VCaP (cell line): Measurements from ENCODE around the gene ANKRD17.
"Not testable (repeated sequence)": the region's sequence is repeated elsewhere in the genome, so short reads cannot be mapped to it uniquely, and the experiment has no call there.

Experiments
- H3K27ac ChIP-seq: fragments of 450-650 bp; 2 replicates; pipeline ENCODE4 v1.5.1; 2017
- CTCF ChIP-seq: fragments of 450-650 bp; conservative IDR thresholded peaks from 2 replicates; pipeline ENCODE4 v1.5.1; 2017; ENCODE audit warnings: mild to moderate bottlenecking, moderate library complexity

The ANKRD17 gene

DNA sequence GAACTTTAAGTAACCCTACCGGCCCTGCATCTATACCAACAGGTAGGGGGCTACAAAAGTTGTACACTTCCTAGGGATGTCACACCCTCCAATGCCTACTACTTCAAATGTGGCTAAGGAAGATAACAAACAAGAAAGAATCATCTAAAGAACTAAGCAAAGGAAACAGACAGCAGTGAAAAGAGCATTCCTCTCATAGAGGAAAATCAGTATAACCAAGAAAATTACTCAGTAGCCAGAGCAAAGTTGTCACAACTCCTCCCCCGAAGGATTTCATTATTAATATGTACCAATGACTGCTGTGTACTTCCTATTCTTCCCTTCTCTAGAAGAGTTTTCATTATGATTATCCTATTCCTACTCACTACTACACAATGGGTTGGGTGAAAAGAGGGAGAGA lies 12.6 kb downstream of the ANKRD17 start:
- TF ChIP-seq CTCF: no peak
- no peak overlapping the region for H3K27ac ChIP-seq

- TF ChIP-seq CTCF: no peak
- no peak overlapping the region for H3K27ac ChIP-seq
These were observed 13.5 kb downstream of the ANKRD17 start for GRCh38 chr4:73244945-73245601.

- H3K27ac ChIP-seq: no peak overlapping the region
- TF ChIP-seq CTCF: no peak
These were observed 21.6 kb downstream of the ANKRD17 start for GRCh38 chr4:73237044-73237443.

GRCh38 chr4:73236151-73236550 lies 22.4 kb downstream of the ANKRD17 start:
- H3K27ac ChIP-seq: no peak overlapping the region
- TF ChIP-seq CTCF: no peak

- no peak overlapping the region for H3K27ac ChIP-seq
- no peak for TF ChIP-seq CTCF
These were observed 23.9 kb downstream of the ANKRD17 start for GRCh38 chr4:73234712-73235111.

- H3K27ac ChIP-seq: no peak overlapping the region
- no peak for TF ChIP-seq CTCF
These were observed 26.8 kb downstream of the ANKRD17 start for GRCh38 chr4:73231518-73232487.

- TF ChIP-seq CTCF: no peak
- no peak overlapping the region for H3K27ac ChIP-seq
These were observed 27.6 kb downstream of the ANKRD17 start for GRCh38 chr4:73230865-73231517.

DNA sequence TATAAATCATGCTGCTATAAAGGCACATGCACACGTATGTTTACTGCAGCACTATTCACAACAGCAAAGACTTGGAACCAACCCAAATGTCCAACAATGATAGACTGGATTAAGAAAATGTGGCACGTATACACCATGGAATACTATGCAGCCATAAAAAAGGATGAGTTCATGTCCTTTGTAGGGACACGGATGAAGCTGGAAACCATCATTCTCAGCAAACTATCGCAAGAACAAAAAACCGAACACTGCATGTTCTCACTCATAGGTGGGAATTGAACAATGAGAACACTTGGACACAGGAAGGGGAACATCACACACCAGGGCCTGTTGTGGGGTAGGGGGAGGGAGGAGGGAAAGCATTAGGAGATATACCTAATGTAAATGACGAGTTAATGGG lies 29.8 kb downstream of the ANKRD17 start:
- H3K27ac ChIP-seq: not testable (repeated sequence)
